ENCODE data around the gene MAB21L3. TPM values are rescaled to one million over a fixed set of nuclear protein-coding genes. Genes with fewer than 3 reads are reported as not detected.

MAB21L3 gene
- total RNA-seq = under 1 TPM in 3 of 4 donors, not detected in 1; under 0.01 to 0.17 (median 0.11) TPM

- no peaks in the 10 kb centered on the region for H3K4me1 ChIP-seq
- no peaks in the 10 kb centered on the region for H3K9me3 ChIP-seq
- H3K4me3 ChIP-seq = no peak within 1 kb of the TSS
- WGBS = 72% methylated on average over 12 of the region's 12 CpGs
- H3K27ac ChIP-seq (replicated peaks in 1 of 4) = no peak within 1 kb of the TSS
- intact Hi-C loops (cut with DNase I) = no loop called here
- no peak for TF ChIP-seq POLR2A (IDR thresholded peaks at IDR 0.05; ENCODE audit: low read depth)
- no peak for TF ChIP-seq CTCF (IDR thresholded peaks at IDR 0.05)
- TF ChIP-seq EP300 (IDR thresholded peaks at IDR 0.05) = no peak
- TF ChIP-seq POLR2AphosphoS5 (IDR thresholded peaks at IDR 0.05) = no peak
- no peaks in the 10 kb centered on the region for H3K27me3 ChIP-seq
- H3K36me3 ChIP-seq = no peaks in the 10 kb centered on the region
- peak; percentile 29 for DNase-seq (ENCODE audit: extremely low spot score)
Measured at GRCh38 chr1:116110567-116111523, at the start of gene MAB21L3. MAB21L3 (plus strand) TSS chr1:116111399; CDS start chr1:116112616, 1,217 bp downstream.

GRCh38 chr1:116062201-116062600 is 49.0 kb upstream of the MAB21L3 start:
- 70% methylated on average over 1 of the region's 1 CpG for WGBS
- Histone ChIP-seq H3K9me3 (no peaks in the 10 kb centered on the region), H3K36me3 (peaks cover 0 to 7% (median 0%) of the 10 kb centered on the region in 4 donors), H3K27ac (replicated peaks in 1 of 4) (no peak overlapping the region), H3K4me3 (no peak overlapping the region), H3K27me3 (no peaks in the 10 kb centered on the region), H3K4me1 (no peaks in the 10 kb centered on the region)
- TF ChIP-seq POLR2AphosphoS5 (IDR thresholded peaks at IDR 0.05) = no peak
- TF ChIP-seq EP300 (IDR thresholded peaks at IDR 0.05) = no peak
- no peak for TF ChIP-seq POLR2A (IDR thresholded peaks at IDR 0.05; ENCODE audit: low read depth)
- TF ChIP-seq CTCF (IDR thresholded peaks at IDR 0.05) = no peak
- no peak for DNase-seq (ENCODE audit: extremely low spot score)
- intact Hi-C loops (cut with DNase I) = no loop called here

GRCh38 chr1:116064616-116065015 is 46.6 kb upstream of the MAB21L3 start:
- no peak for TF ChIP-seq CTCF (IDR thresholded peaks at IDR 0.05)
- TF ChIP-seq POLR2A (IDR thresholded peaks at IDR 0.05; ENCODE audit: low read depth) = no peak
- no peak for TF ChIP-seq POLR2AphosphoS5 (IDR thresholded peaks at IDR 0.05)
- TF ChIP-seq EP300 (IDR thresholded peaks at IDR 0.05) = no peak
- Histone ChIP-seq H3K4me1 (no peaks in the 10 kb centered on the region), H3K4me3 (no peak overlapping the region), H3K36me3 (peaks cover 0 to 19% (median 0%) of the 10 kb centered on the region in 4 donors), H3K27me3 (no peaks in the 10 kb centered on the region), H3K9me3 (no peaks in the 10 kb centered on the region), H3K27ac (replicated peaks in 1 of 4) (no peak overlapping the region)
- 89% methylated on average over 2 of the region's 2 CpGs for WGBS
- intact Hi-C loops (cut with DNase I) = no loop called here
- no peak for DNase-seq (ENCODE audit: extremely low spot score)

GRCh38 chr1:116066868-116067565 is 44.2 kb upstream of the MAB21L3 start:
- intact Hi-C loops (cut with DNase I) = no loop called here
- Histone ChIP-seq H3K4me3 (no peak overlapping the region), H3K36me3 (peaks cover 0 to 19% (median 0%) of the 10 kb centered on the region in 4 donors), H3K9me3 (no peaks in the 10 kb centered on the region), H3K27ac (replicated peaks in 1 of 4) (peak overlapping the region; percentile 44 to 59 (median 49)), H3K4me1 (no peaks in the 10 kb centered on the region), H3K27me3 (no peaks in the 10 kb centered on the region)
- 83% methylated on average over 2 of the region's 2 CpGs for WGBS
- no peak for DNase-seq (ENCODE audit: extremely low spot score)
- TF ChIP-seq POLR2AphosphoS5 (IDR thresholded peaks at IDR 0.05) = peak in 1 of 2 donors; percentile 3
- no peak for TF ChIP-seq EP300 (IDR thresholded peaks at IDR 0.05)
- TF ChIP-seq CTCF (IDR thresholded peaks at IDR 0.05) = no peak

Measured in esophagus muscularis mucosa (tissue), 4 donors.